Stimulated activated CD4-positive, alpha-beta T cell treated with anti-CD3 and anti-CD28 coated beads, Interleukin-2, amount 100 ng/mL, for 4 hours (primary cell): ENCODE data around the gene TMEM132C.

Source experiments
- DNase-seq: peaks from one replicate; pipeline ENCODE4 v3.0.0-alpha.2; 2020; ENCODE audit warnings: low read depth

TMEM132C gene

GRCh38 chr12:128288896-128289295 is 21.9 kb downstream of the TMEM132C start:
- DNase-seq: no peak

- DNase-seq: no peak
Measured at GRCh38 chr12:128290938-128291337, 24.0 kb downstream of the TMEM132C start.

GRCh38 chr12:128298091-128298748 is 31.2 kb downstream of the TMEM132C start:
- no peak for DNase-seq

- DNase-seq: no peak
Measured at GRCh38 chr12:128305336-128305892, 38.4 kb downstream of the TMEM132C start.

- no peak for DNase-seq
Measured at GRCh38 chr12:128307791-128308190, 40.8 kb downstream of the TMEM132C start.

GRCh38 chr12:128312661-128313060 is 45.7 kb downstream of the TMEM132C start:
- DNase-seq: no peak

GRCh38 chr12:128313931-128314330 is 47.0 kb downstream of the TMEM132C start:
- DNase-seq: no peak

- no peak for DNase-seq
Measured at GRCh38 chr12:128314611-128315010, 47.6 kb downstream of the TMEM132C start.

GRCh38 chr12:128316078-128316477 is 49.1 kb downstream of the TMEM132C start:
- no peak for DNase-seq

- DNase-seq: no peak
Measured at GRCh38 chr12:128316973-128317526, 50.1 kb downstream of the TMEM132C start.

GRCh38 chr12:128318341-128318740 is 51.4 kb downstream of the TMEM132C start:
- no peak for DNase-seq

- no peak for DNase-seq
Measured at GRCh38 chr12:128318946-128319345, 52.0 kb downstream of the TMEM132C start.

GRCh38 chr12:128322341-128322740 is 55.4 kb downstream of the TMEM132C start:
- DNase-seq: no peak

- DNase-seq: no peak
Measured at GRCh38 chr12:128323145-128323920, 56.4 kb downstream of the TMEM132C start.

- no peak for DNase-seq
Measured at GRCh38 chr12:128325646-128326045, 58.7 kb downstream of the TMEM132C start.

- DNase-seq: no peak
Measured at GRCh38 chr12:128326406-128326805, 59.4 kb downstream of the TMEM132C start.

GRCh38 chr12:128328961-128329360 is 62.0 kb downstream of the TMEM132C start:
- no peak for DNase-seq

- no peak for DNase-seq
Measured at GRCh38 chr12:128336204-128337070, 69.5 kb downstream of the TMEM132C start.

- no peak for DNase-seq
Measured at GRCh38 chr12:128337071-128337345, 70.0 kb downstream of the TMEM132C start.

GRCh38 chr12:128337431-128338170 is 70.6 kb downstream of the TMEM132C start:
- DNase-seq: no peak

GRCh38 chr12:128338386-128339125 is 71.6 kb downstream of the TMEM132C start:
- no peak for DNase-seq
